Tibial nerve (tissue), 3 donors: ENCODE measurements around the gene INPP4A.

Source experiments
- CTCF ChIP-seq, 5 experiments: fragments of 200-600 bp in 3 of 5; fragments of 450-650 bp in 2 of 5; sonication (generic) in 3 of 5; IDR thresholded peaks; one replicate each; pipeline ENCODE4 v1.5.1; 2016 to 2019; ENCODE audit warnings: antibody characterized with exemption in 5 of 5, mild to moderate bottlenecking in 3 of 5, moderate library complexity in 2 of 5
- POLR2A ChIP-seq, 2 donors: fragments of 450-650 bp; IDR thresholded peaks; one replicate each; pipeline ENCODE4 v1.6.1; 2017; ENCODE audit warnings: antibody characterized with exemption in 2 of 2, mild to moderate bottlenecking in 2 of 2, moderate library complexity in 2 of 2

DNA sequence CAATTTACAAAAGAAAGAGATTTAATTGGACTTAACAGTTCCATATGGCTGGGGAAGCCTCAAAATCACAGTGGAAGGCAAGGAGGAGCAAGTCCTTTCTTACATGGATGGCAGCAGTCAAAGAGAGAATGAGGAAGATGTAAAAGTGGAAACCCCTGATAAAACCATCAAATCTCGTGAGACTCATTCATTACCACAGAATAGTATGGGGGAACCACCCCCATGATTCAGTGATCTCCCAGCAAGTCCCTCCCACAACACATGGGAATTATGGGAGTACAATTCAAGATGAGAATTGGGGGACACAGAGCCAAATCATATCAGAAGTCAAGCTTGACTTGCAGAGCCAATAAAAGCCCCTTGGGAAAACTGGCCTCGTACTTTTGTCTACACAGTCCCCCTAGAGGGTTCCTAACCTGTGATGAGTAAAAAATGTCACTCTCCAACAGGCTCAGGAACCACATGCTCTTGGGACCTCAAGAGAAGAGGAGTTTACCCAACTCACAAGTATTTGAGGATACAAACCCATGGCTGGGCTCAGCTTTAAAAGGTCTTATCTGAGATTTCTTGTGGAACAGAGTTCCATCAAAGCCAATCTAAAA lies 11.2 kb upstream of the INPP4A start:
- TF ChIP-seq POLR2A (IDR thresholded peaks at IDR 0.05) = no peak
- no peak for TF ChIP-seq CTCF (IDR thresholded peaks at IDR 0.05)
